SK-N-DZ (cell line): ENCODE results near the gene OPN4.

Experiments used
- DNase-seq: peaks from one replicate; pipeline ENCODE4 v3.0.0-alpha.2; 2015; ENCODE audit warnings: low spot score

Gene OPN4

GRCh38 chr10:86678999-86679792 lies 24.8 kb downstream of the OPN4 start:
- DNase-seq: no peak

- no peak for DNase-seq
These were observed 26.7 kb downstream of the OPN4 start for GRCh38 chr10:86681047-86681446.

GRCh38 chr10:86681722-86682386 lies 27.5 kb downstream of the OPN4 start:
- DNase-seq: no peak

GRCh38 chr10:86682675-86683074 lies 28.3 kb downstream of the OPN4 start:
- DNase-seq: no peak

- peak; percentile 59 for DNase-seq
These were observed 30.2 kb downstream of the OPN4 start for GRCh38 chr10:86684331-86685097.

GRCh38 chr10:86685416-86685815 lies 31.1 kb downstream of the OPN4 start:
- no peak for DNase-seq

- no peak for DNase-seq
These were observed 31.7 kb downstream of the OPN4 start for GRCh38 chr10:86685893-86686632.

GRCh38 chr10:86686972-86687371 lies 32.6 kb downstream of the OPN4 start:
- no peak for DNase-seq

GRCh38 chr10:86687750-86688149 lies 33.4 kb downstream of the OPN4 start:
- no peak for DNase-seq

GRCh38 chr10:86688398-86688921 lies 34.1 kb downstream of the OPN4 start:
- peak; percentile 72 for DNase-seq

- no peak for DNase-seq
These were observed 34.8 kb downstream of the OPN4 start for GRCh38 chr10:86689146-86689545.

GRCh38 chr10:86690231-86690630 lies 35.9 kb downstream of the OPN4 start:
- DNase-seq: no peak

- DNase-seq: no peak
These were observed 36.3 kb downstream of the OPN4 start for GRCh38 chr10:86690657-86691084.

GRCh38 chr10:86691333-86692022 lies 37.1 kb downstream of the OPN4 start:
- DNase-seq: no peak

- no peak for DNase-seq
These were observed 37.7 kb downstream of the OPN4 start for GRCh38 chr10:86692023-86692514.

GRCh38 chr10:86692664-86693063 lies 38.3 kb downstream of the OPN4 start:
- no peak for DNase-seq

GRCh38 chr10:86693275-86693674 lies 38.9 kb downstream of the OPN4 start:
- DNase-seq: no peak

GRCh38 chr10:86693721-86694369 lies 39.5 kb downstream of the OPN4 start:
- DNase-seq: peak; percentile 57

GRCh38 chr10:86698207-86698940 lies 44.0 kb downstream of the OPN4 start:
- no peak for DNase-seq
